Body of pancreas (tissue), 4 donors: Measurements from ENCODE around the gene SERAC1. TPM values are rescaled to one million over a fixed set of nuclear protein-coding genes. Genes with fewer than 3 reads are reported as not detected.

Source experiments
- ATAC-seq: fragments of 150-250 bp; one replicate; pipeline ENCODE4 v1.9.1; 2016
- DNase-seq, 4 donors: peaks; one replicate each; pipeline ENCODE4 v3.0.0-alpha.2; 2019
- H3K27ac ChIP-seq, 4 donors: fragments of 200-600 bp; sonication (generic); 1 replicate in 3 of 4; 2 replicates in 1 of 4; pipeline versions ENCODE4 v1.5.1 to v1.6.1; 2016 to 2019; ENCODE audit warnings: mild to moderate bottlenecking in 1 of 4, mixed read lengths in 1 of 4, moderate library complexity in 1 of 4
- H3K27me3 ChIP-seq, 2 donors: fragments of 200-600 bp; sonication (generic); one replicate each; pipeline ENCODE4 v1.6.0; 2016; ENCODE audit warnings: mild to moderate bottlenecking in 1 of 2
- H3K36me3 ChIP-seq, 2 donors: fragments of 200-600 bp; sonication (generic); replicated peaks in 1 of 2; 2 replicates each; pipeline ENCODE4 v1.5.1; 2016; ENCODE audit warnings: low read depth in 2 of 2; ENCODE audit not compliant: insufficient read depth in 1 of 2
- H3K4me1 ChIP-seq: fragments of 200-600 bp; sonication (generic); one replicate; pipeline ENCODE4 v1.6.0; 2016
- H3K4me3 ChIP-seq, 2 donors: fragments of 200-600 bp; sonication (generic); 1 replicate in 1 of 2; 2 replicates in 1 of 2; pipeline ENCODE4 v1.5.1; 2016 to 2019
- H3K9me3 ChIP-seq, 3 donors: fragments of 200-600 bp; sonication (generic); 1 replicate in 2 of 3; 2 replicates in 1 of 3; pipeline ENCODE4 v1.5.1; 2016
- CTCF ChIP-seq, 7 experiments: fragments of 450-650 bp in 4 of 7; fragments of 200-600 bp in 3 of 7; sonication (generic) in 3 of 7; IDR thresholded peaks; one replicate each; pipeline ENCODE4 v1.5.1; 2016 to 2019; ENCODE audit warnings: antibody characterized with exemption in 7 of 7
- POLR2A ChIP-seq, 3 donors: fragments of 450-650 bp; IDR thresholded peaks; one replicate each; pipeline ENCODE4 v1.6.1; 2016; ENCODE audit warnings: antibody characterized with exemption in 3 of 3, mild to moderate bottlenecking in 2 of 3
- WGBS, 2 donors: methylation state at CpG; one replicate each; pipeline ENCODE4 v1.1.5; 2017; 5-methylcytosine and 5-hydroxymethylcytosine counted together
- intact Hi-C: fragments of 100-400 bp; cut with DNase I; formaldehyde crosslinking; loops from one replicate; pipeline ENCODE4 v1.15.1; 2023
- total RNA-seq, 2 donors: library from RNA; depleted of rRNA; stranded (reverse); fragments of >200 nt; gene quantifications; one replicate each; pipeline ENCODE4 v1.1.0, GENCODE V29; 2016

The SERAC1 gene
- total RNA-seq, 2 donors from 2014 or later = 10.5 to 14.8 TPM

DNA sequence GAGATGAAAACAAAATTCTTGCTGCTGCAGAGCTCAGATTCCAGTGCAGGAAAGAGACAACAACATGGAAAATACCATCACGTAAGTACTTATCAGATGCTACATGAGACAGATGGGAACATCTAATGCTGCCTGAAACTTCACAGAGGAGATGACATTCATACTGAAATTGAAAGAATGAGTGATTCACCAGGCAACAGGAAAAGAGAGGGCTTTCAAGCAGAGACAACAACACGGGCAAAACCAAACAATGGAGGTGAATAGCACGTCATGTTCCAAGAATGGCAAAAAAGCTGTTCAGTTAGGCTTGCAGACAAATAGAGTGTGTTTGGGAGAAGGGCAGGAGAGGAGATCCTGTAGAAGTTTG lies 39.3 kb upstream of the SERAC1 start:
- ATAC-seq (no peak), DNase-seq (no peak)
- H3K4me1 ChIP-seq = peaks cover 12% of the 10 kb centered on the region
- intact Hi-C loops = no loop called here
- no peak overlapping the region for H3K4me3 ChIP-seq
- 61 to 75% methylated on average over 3 of the region's 3 CpGs for WGBS, 2 donors
- H3K27ac ChIP-seq = no peak overlapping the region
- no peaks in the 10 kb centered on the region for H3K27me3 ChIP-seq
- H3K36me3 ChIP-seq = no peaks in the 10 kb centered on the region
- no peaks in the 10 kb centered on the region for H3K9me3 ChIP-seq
- TF ChIP-seq POLR2A (IDR thresholded peaks at IDR 0.05) (no peak), CTCF (IDR thresholded peaks at IDR 0.05) (no peak)

DNA sequence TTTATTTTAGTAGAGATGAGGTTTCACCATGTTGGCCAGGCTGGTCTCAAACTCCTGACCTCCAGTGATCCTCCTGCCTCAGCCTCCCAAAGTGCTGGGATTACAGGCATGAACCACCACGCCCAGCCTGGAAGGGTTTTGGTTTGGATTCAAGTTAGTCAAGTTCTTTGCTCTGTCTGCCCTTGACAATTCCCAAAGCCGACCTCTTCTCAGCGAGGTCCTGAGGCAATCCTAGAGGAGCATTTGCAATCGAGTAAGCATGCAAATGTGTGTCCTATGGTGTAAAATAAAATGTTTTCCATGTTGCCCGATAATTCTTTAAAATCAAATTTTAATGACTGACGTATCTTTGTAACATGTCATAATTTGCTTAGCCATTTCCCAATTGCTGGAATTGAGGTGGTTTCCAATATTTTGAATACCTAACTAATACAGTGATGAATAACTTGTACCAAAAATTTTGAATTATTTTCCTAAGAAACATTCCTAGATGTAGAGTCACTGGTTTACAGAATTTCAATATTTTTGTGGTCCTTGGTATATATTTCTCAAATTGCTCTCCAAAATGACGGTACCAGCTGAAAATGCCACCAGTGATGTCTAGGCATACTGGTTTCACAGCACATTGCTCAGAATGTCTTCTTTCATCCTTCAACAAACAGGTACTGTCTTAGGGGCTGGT lies 38.8 kb upstream of the SERAC1 start:
- Histone ChIP-seq H3K36me3 (no peaks in the 10 kb centered on the region), H3K9me3 (no peaks in the 10 kb centered on the region), H3K27me3 (no peaks in the 10 kb centered on the region), H3K4me3 (no peak overlapping the region), H3K4me1 (peaks cover 12% of the 10 kb centered on the region), H3K27ac (no peak overlapping the region)
- 82 to 86% methylated on average over 7 of the region's 7 CpGs for WGBS, 2 donors
- DNase-seq (no peak), ATAC-seq (no peak)
- intact Hi-C loops = no loop called here
- TF ChIP-seq CTCF (IDR thresholded peaks at IDR 0.05) (no peak), POLR2A (IDR thresholded peaks at IDR 0.05) (no peak)

DNA sequence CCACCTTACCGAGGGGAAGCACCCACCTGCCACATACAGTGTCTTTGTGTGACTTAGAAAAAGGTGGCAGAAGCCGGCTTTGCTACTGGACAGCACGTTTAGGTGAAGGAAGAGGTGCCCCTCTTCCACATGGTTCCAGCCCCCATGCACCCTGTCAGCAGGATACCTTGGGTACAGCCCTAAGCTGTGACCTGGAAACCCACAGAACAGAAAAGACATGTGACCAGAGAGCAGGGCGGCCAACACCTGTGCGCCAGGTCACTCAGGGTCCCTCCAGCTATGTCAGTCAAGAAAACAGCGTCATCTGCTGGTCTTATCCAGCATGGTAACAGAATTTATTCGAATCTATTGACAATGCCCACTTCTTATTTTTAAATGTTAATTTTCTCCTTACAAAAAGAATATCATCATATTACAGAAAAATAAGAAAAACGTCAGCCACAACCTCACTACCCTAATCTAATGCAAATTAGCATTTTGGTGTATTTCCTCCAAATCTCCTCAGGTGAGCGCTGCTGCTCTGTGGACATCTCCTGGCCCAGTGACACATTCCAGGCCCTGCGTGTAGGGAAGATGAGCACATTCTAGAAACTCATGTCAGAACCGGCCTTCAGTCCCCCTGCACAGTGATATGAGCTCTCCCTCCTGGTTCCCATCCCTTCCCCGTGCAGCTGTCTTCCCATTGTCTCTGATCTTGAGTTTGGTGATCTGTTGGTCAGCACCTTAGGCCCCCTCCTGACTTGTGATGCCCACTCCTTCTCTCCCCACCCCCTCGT lies 37.3 kb upstream of the SERAC1 start:
- Histone ChIP-seq H3K4me1 (peaks cover 12% of the 10 kb centered on the region), H3K27me3 (no peaks in the 10 kb centered on the region), H3K36me3 (no peaks in the 10 kb centered on the region), H3K4me3 (no peak overlapping the region), H3K27ac (no peak overlapping the region), H3K9me3 (no peaks in the 10 kb centered on the region)
- ATAC-seq = peak; percentile 92
- 35 to 43% methylated on average over 13 of the region's 13 CpGs for WGBS, 2 donors
- intact Hi-C loops = no loop called here
- TF ChIP-seq CTCF (IDR thresholded peaks at IDR 0.05) = peak; percentile 57 to 90 (median 74)
- TF ChIP-seq POLR2A (IDR thresholded peaks at IDR 0.05) = no peak
- peak; percentile 57 to 77 (median 74) for DNase-seq

- intact Hi-C loops = no loop called here
- no peak for ATAC-seq
- 93% methylated on average over 13 of the region's 13 CpGs for WGBS, 2 donors
These were observed 30.4 kb upstream of the SERAC1 start for GRCh38 chr6:158198461-158198860.

More at GRCh38 chr6:158198461-158198860, 30.4 kb upstream of the SERAC1 start:
- no peak overlapping the region for H3K4me3 ChIP-seq
- no peak for DNase-seq
- no peak for TF ChIP-seq POLR2A (IDR thresholded peaks at IDR 0.05)
- TF ChIP-seq CTCF (IDR thresholded peaks at IDR 0.05) = no peak
- peaks cover 28% of the 10 kb centered on the region for H3K4me1 ChIP-seq
- H3K9me3 ChIP-seq = no peaks in the 10 kb centered on the region
- H3K27ac ChIP-seq = no peak overlapping the region
- H3K27me3 ChIP-seq = no peaks in the 10 kb centered on the region
- H3K36me3 ChIP-seq = no peaks in the 10 kb centered on the region
